ENCODE results near the gene FGFBP3. TPM values are rescaled to one million over a fixed set of nuclear protein-coding genes. Genes with fewer than 3 reads are reported as not detected.

The FGFBP3 gene
- total RNA-seq, 4 donors from 2014 or later, result 1.2 TPM; not detected in 2

- TF ChIP-seq CTCF (IDR thresholded peaks at IDR 0.05) (no peak), POLR2A (IDR thresholded peaks at IDR 0.05) (no peak)
- no peak for DNase-seq
- Histone ChIP-seq H3K27ac (no peak overlapping the region), H3K4me3 (peak overlapping the region; percentile 75 to 94), H3K36me3 (no peaks in the 10 kb centered on the region), H3K4me1 (no peaks in the 10 kb centered on the region), H3K27me3 (no peaks in the 10 kb centered on the region), H3K9me3 (no peaks in the 10 kb centered on the region)
- intact Hi-C loops (cut with DNase I; ENCODE audit: low total_unique reads), result no loop called here
Measured at GRCh38 chr10:91925022-91925320, 15.7 kb upstream of the FGFBP3 start.

GRCh38 chr10:91924212-91925021, 15.1 kb upstream of the FGFBP3 start:
- intact Hi-C loops (cut with DNase I; ENCODE audit: low total_unique reads), result no loop called here
- TF ChIP-seq POLR2A (IDR thresholded peaks at IDR 0.05) (no peak), CTCF (IDR thresholded peaks at IDR 0.05) (no peak)
- Histone ChIP-seq H3K36me3 (no peaks in the 10 kb centered on the region), H3K9me3 (no peaks in the 10 kb centered on the region), H3K27me3 (no peaks in the 10 kb centered on the region), H3K27ac (peak overlapping the region; percentile 95 to 96), H3K4me1 (no peaks in the 10 kb centered on the region), H3K4me3 (peak overlapping the region; percentile 75 to 94)
- DNase-seq, result no peak

- Histone ChIP-seq H3K27ac (peak within 1 kb of the TSS; percentile 95 to 96), H3K27me3 (no peaks in the 10 kb centered on the region), H3K4me3 (peak within 1 kb of the TSS; percentile 75 to 94), H3K36me3 (no peaks in the 10 kb centered on the region), H3K4me1 (no peaks in the 10 kb centered on the region), H3K9me3 (no peaks in the 10 kb centered on the region)
- no peak for TF ChIP-seq CTCF (IDR thresholded peaks at IDR 0.05)
- TF ChIP-seq POLR2A (IDR thresholded peaks at IDR 0.05), result peak; percentile 92 to 95
- intact Hi-C loops (cut with DNase I; ENCODE audit: low total_unique reads), result no loop called here
- DNase-seq, result peak; percentile 89 to 91
Measured at GRCh38 chr10:91923371-91924211, 14.3 kb upstream of the FGFBP3 start, which contains the start of gene BTAF1. BTAF1 (plus strand) TSS chr10:91923770; CDS start chr10:91924077, 307 bp downstream.

- H3K36me3 ChIP-seq, result no peaks in the 10 kb centered on the region
- H3K4me1 ChIP-seq, result no peaks in the 10 kb centered on the region
- no peaks in the 10 kb centered on the region for H3K27me3 ChIP-seq
- no peak overlapping the region for H3K4me3 ChIP-seq
- no peak overlapping the region for H3K27ac ChIP-seq
- intact Hi-C loops (cut with DNase I; ENCODE audit: low total_unique reads), result no loop called here
- no peaks in the 10 kb centered on the region for H3K9me3 ChIP-seq
- no peak for DNase-seq
- TF ChIP-seq CTCF (IDR thresholded peaks at IDR 0.05) (no peak), POLR2A (IDR thresholded peaks at IDR 0.05) (no peak)
Measured at GRCh38 chr10:91919651-91920050, 10.4 kb upstream of the FGFBP3 start.

GRCh38 chr10:91910467-91910866, 1.2 kb upstream of the FGFBP3 start:
- DNase-seq, result no peak
- no peaks in the 10 kb centered on the region for H3K9me3 ChIP-seq
- intact Hi-C loops (cut with DNase I; ENCODE audit: low total_unique reads), result no loop called here
- H3K4me3 ChIP-seq, result no peak overlapping the region
- no peak for TF ChIP-seq POLR2A (IDR thresholded peaks at IDR 0.05)
- no peak for TF ChIP-seq CTCF (IDR thresholded peaks at IDR 0.05)
- no peaks in the 10 kb centered on the region for H3K27me3 ChIP-seq
- no peak overlapping the region for H3K27ac ChIP-seq
- H3K4me1 ChIP-seq, result no peaks in the 10 kb centered on the region
- H3K36me3 ChIP-seq, result no peaks in the 10 kb centered on the region
